ENCODE measurements around the gene ENDOG.
A peak's percentile ranks its signal among the peaks of the same experiment; 100 is the strongest.

ENDOG gene

DNA sequence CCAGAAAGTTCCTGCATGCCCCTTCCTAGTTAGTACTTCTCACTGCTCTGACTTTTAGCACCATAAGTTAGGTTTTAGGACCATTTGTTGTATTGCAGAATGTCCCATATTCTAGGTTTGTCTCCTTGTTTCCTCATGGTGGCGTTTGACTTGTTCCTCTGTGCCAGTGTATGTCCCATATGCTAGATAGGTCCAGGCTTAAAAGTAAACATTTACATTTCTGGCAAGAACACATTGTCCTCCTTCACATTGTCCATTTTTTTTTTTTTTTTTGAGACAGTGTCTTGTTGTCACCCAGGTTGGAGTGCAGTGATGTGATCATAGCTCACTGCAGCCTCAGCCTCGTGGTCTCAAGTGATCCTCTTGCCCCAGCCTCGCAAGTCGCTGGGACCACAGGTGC, 15.8 kb upstream of the ENDOG start:
- DNase-seq, result no peak

DNA sequence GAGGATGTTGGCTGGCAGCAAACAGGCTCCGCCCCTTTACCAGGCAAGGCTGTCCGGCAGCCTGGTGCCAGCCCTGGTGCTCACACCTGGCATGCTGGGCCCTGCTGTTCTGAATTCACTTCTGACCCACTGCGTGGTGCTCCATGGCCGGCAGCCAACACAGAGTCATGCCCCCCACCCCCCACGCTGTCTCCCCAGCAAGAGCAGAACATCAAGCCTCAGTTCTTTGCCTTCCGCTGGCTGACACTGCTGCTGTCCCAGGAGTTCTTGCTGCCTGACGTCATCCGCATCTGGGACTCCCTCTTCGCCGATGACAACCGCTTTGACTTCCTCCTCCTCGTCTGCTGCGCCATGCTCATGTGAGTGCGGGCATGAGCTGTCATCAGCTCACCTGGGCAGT, 12.6 kb upstream of the ENDOG start:
- DNase-seq, result no peak

DNA sequence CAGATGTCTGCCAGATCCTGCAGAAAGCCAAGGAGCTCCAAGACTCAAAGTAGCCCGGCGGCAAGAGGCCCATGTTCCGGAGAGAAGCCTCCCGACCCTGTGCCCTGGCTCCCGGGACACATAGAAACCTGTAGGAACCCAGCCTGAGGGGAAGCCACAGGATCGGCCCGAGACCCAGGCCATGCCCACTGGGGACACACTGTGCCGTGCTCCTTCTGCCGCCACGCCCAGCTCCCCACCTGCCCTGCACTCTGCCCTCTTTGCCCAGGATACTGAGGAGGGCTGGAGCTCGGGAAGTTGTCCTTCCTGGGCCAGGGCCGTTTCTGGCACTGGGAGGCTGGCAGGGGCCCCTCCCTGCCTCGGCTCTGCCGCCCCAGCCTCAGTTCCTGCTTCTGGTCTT, 10.5 kb upstream of the ENDOG start:
- DNase-seq, result no peak

DNA sequence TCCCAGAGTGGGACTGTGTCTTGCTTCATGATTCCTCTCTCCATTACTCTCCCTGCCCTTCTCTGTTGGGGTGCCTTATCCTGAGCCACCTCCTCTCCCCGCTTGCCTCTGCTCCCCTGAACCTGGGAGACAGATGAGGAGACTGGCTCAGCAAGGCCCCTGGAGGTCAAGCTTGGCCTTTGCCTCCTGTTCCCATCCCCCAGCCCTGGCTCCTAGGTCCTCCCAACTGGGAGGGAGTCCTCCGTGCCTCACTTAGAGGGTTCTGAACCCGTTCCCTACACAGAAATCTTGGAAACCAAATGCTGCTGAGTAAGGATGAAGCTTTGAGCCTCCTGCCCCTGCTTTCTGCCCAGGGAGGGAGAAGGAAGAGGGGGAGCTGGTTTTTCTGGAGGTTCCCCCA, 9.8 kb upstream of the ENDOG start:
- no peak for DNase-seq

DNA sequence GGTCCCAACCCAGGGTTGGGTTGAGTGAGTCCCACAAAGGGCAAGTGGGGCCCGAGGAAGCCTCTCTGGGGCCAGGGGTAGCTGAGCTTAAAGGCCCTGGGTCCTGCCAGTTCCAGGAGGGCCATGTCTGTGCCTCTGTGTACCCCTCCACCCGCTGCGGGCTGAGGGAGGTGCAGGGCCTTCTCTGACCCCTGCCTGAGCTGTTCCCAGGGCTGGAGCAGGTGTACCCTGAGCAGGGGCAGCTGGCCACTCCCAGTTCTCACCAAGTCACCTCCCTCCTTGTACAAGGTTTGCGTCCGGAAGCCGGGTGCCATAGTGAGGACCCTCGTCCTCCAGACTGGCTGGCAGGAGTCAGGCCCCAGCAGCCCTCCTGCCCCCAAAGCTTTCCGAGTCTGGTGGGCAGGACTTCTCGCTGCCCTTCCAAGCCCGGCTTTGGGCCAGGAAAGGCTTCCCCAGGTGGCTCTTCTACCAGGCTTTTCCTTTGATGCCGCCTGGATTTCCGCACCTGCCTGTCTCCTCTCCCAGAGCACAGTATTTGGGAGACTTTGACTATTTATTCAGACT, 9.2 kb upstream of the ENDOG start:
- no peak for DNase-seq

DNA sequence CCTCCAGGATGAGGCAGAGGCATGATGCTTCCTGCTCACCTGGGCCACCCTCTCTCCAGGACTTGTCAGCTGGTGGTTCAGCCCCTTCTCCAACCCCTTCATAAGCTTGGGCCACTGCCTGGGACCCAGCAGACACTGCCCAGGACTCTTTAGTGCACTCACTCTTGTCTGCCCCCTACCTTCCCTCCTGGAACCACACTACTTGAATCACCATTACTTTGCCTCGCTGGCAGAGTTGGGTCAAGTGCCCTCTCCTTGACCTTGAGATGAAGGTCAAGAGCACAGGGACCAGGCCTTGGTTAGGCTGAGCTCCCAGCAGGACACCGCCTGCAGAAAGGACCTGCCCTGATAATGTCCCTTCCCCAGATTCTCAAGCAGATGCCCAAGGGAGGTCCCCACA, 8.5 kb upstream of the ENDOG start:
- DNase-seq, result no peak

DNA sequence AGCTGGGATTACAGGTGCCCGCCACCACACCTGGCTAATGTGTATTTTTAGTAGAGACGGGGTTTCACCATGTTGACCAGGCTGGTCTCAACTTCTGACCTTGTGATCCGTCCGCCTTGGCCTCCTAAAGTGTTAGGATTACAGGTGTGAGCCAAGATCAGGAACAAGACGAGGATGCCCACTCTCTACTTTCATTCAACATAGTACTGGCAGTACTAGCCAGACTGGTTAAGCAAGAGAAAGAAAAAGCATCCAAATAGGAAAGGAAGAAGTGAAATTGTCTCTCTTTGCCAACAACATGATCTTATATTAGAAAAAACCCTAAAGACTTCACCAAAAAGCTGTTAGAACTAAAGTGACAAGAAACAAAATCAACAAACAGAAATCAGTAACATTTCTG, 7.4 kb upstream of the ENDOG start:
- DNase-seq, result no peak

DNA sequence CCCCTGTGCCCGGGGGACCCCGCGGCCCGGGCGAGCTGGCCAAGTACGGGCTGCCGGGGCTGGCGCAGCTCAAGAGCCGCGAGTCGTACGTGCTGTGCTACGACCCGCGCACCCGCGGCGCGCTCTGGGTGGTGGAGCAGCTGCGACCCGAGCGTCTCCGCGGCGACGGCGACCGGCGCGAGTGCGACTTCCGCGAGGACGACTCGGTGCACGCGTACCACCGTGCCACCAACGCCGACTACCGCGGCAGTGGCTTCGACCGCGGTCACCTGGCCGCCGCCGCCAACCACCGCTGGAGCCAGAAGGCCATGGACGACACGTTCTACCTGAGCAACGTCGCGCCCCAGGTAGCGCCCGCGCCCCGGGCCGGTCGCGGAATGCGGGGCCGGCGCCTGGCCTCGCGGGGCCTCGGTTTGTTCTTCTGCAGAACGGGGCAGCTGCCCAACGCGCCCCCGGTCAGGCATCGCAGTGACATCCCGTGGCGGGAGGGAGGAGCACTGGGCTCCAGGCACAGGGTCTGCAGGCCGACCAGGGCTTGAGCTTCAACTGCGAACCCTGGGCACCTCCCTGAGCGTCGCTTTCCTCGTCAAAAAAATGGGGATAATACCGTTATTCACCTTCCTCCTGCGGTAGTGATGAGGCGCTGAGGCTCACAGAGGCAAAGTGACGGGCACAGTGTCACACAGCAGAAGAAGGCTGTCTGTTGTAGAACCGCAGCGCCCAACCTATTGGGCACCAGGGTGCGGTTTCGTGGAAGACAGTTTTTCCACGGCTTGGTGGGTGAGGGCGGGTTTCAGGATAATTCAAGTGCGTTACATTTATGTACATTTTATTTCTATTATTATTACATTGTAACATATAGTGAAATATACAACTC, 777 bp downstream of the ENDOG start:
- DNase-seq, result peak; percentile 62

DNA sequence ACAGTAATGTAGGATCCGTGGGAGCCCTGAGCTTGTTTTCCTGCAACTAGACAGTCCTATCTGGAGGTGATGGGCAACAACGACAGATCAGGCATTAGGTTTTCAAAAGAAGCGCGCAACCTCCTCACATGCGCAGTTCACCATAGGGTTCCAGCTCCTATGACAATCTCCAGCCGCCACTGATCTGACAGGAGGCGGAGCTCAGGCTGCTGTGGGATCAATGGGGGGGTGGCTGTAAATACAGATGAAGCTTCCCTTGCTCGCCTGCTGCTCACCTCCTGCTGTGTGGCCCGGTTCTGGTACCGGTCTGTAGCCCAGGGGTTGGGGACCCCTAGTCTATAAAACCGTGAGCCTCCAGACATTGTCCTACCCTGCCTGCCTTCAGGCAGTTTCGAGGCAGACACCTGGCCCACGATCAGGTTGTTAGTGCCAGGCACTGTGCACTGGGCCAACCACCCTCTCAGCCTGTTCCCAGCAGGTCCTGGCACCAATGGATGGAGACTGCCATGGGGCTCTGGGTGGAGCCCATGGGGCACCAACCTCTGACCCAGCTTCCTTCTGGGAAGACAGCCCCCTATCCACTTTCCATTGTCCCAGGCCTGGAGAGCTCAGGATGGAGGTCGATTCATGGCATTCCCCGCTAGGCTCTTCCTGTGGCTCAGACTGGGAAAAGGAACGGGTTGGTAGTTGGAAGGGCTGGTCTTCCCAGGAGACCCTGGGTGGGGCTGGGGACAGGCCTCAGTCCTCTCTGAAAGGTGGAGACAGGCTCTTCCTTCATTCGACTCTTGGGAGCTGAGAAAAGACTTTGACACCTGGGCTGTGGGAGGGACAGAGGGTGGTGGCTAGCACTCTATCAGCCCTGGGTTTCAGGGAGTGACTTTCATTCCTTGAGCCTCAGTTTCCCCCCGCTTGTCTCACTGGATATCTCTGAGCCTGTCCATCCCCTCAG, 1.7 kb downstream of the ENDOG start:
- no peak for DNase-seq

DNA sequence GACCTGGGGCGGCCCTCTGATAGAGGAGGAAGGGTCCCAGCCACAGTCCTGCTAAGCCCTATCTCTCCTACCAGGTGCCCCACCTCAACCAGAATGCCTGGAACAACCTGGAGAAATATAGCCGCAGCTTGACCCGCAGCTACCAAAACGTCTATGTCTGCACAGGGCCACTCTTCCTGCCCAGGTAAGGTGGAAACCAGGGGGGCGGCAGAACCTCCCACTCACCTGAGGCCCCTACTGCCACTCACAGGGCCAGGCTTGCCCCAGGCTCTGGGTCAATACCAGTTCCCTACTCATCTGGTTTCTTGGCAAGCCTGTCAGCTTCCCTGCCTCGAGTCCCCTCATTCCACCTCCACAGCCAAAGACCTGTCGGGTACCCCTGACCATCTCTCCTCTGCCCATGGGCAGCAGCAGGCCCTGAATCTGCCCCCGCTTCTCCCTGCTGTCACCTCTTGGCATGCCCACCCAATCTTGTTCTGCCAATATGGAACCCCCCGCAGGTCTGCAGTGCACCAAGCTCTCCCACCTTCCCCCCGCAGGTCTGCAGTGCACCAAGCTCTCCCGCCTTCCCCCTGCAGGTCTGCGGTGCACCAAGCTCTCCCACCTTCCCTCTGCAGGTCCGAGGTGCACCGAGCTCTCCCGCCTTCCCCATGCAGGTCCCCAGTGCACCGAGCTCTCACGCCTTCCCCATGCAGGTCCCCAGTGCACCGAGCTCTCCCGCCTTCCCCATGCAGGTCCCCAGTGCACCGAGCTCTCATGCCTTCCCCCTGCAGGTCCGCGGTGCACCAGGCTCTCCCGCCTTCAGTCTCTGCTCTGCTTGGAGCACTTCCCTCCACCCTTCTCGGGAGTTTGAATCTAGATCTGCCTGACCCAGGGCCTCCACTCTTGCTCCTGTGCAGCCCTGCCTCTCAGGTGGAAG, 2.6 kb downstream of the ENDOG start:
- DNase-seq, result no peak

DNA sequence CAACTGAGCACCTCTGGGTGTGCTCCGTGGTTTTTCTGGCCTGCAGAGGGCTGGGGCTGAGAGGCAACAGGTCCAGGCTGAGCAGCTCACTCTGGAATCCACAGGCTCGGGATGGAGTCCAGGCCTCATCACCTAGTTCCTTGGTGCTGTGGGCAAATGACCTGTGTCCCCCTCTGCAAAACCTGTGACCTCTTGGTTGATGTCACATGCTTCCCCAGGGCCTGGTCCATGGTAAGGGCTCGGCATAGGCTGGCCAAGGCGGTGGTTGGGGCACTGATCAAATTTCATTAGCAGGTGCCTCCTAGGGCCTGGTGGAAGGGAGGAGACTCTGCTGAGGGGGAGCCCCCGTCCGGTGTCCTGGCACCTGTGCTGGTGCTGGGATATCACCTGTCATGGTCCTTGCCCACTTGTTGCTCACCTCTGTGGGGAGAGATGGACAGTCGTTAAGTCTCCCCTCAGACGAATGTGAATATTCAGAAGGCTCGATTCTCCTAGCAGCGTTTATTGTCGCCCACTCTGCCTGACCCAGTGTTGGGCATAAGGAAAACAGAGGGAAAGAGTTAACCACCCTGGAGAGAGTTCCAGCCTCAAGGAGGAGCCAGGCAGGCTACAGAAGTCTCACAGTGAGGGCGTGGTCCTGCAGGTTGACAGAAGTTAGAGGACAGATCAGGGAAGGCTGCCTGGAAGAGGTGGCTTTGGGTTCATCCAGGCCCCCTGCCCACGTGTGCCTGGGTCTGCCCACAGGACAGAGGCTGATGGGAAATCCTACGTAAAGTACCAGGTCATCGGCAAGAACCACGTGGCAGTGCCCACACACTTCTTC, 3.5 kb downstream of the ENDOG start:
- DNase-seq, result no peak

DNA sequence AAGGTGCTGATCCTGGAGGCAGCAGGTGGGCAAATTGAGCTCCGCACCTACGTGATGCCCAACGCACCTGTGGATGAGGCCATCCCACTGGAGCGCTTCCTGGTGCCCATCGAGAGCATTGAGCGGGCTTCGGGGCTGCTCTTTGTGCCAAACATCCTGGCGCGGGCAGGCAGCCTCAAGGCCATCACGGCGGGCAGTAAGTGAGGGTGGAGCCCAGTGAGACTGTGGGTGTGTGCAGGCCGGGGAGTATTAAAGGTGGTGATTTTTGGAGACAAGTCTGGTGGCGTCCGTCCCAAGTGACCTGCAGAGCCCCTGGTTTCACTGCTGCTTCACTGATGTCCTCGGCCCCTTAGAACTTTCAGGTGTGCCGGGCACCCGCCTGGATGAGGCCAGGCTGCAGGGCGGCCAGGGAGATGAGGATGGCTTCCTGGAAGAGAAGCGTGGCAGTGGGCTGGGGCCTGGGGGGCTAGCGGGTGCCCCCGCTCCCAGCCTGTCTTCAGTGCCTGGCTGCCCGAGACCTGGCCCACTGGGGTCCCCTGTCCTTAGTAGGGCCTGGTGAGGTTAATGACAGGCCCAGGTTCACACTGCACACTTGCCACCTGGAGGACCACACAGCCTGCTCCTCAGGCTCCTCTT, 4.2 kb downstream of the ENDOG start:
- no peak for DNase-seq

DNA sequence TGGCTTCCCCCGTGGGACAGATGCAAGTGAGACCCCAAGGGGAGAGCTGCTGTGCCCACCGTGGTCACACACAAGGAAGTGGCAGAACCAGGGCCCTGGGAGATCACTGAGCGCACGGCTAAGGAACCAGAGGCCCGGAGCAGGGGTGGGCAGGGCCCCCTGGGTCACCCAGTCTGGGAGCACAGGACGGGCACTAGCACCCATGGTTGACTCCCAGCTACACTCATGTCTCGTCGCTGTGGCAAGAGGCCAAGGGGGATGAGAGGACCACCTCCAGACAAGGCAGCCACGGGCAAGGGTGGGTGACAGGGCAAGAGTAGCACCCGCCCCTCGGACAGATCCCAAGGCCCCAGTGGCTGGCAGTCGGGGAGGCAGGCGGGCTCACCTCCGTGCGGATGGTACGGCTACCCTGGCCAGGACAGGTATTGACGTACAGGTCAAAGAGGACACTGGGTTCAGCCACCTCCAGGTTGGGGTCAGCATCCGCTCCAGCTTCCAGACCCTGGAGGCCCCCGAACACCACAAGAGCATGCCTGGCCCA, 5.1 kb downstream of the ENDOG start:
- DNase-seq, result no peak

DNA sequence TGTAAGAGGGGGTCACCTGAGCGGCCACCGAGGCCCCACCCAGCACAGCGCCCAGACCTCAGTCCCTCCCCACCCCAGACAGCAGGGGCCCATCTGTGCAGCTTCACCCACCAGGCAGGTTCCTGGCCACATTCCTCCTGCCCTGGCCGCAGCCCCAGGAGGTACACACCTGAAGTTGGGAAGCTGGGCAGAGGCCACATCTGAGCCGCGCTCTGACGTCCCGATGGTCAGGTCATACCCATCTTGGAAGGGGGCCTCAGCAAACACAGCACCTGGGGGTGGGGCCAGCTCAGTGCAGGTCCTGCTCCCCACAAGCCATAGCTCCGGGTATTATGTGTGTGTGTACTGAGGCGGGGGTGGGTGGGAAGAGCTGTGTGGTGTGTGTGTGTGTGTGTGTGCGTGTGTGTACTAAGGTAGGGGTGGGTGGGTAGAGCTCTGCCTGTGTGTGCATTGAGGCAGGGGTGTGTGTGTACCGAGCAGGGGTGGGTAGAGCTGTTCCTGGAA, 5.7 kb downstream of the ENDOG start:
- DNase-seq, result no peak

DNA sequence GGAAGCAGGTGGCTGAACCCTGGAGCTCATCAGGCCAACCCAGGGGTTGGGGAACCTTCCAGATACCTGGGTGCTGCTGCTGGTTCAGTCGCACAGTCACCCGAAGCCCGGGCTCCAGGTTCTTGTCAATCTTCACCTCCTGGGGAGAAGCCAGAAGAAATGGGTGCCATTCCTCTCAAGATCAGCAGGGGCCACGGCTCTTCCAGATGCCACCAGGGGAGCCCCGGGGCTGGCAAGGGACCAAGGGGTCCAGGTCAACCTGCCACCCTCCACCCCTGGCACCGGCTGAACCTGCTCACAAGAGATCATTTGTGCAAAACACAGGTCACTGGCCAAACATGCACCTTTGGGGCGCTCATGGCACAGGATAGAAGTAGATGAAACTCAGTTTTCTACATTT, 6.6 kb downstream of the ENDOG start:
- DNase-seq, result no peak

DNA sequence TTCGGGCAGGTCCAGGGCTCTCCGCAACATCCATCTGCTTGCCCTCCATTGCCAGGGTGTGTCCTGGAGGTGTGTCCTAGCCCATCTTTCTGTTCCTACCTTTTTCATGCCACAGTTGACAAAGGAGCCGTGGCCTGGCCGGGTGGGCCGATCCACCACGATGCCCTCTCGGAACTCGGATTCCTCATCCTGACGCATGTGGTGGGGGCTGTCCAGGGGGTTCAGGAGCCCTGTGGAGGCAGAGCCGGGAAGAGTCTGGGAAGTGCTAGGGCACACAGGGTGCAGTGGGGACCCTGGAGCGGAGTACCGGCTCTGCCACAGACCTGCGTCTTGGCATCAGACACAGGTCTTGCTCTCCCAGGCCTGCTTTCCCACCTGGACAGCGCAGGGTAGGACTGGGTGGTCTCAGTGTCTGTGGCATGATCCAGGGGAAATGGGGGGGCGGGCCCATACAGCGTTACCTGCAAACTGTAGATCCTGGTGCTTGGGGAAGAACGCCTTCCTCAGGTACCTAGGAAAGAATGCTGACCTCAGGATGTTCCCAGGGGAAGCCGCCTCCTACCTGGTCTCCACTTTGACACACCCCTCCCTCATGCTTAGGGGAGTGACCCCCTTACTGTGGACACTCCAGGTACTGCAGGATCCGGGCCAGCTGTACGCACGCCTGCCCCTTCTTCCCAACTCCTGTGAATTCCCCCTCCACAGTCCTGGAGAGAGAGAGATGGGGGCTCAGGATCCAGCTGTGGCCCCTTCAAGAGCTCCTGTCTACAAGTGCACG, 7.8 kb downstream of the ENDOG start:
- DNase-seq, result no peak

DNA sequence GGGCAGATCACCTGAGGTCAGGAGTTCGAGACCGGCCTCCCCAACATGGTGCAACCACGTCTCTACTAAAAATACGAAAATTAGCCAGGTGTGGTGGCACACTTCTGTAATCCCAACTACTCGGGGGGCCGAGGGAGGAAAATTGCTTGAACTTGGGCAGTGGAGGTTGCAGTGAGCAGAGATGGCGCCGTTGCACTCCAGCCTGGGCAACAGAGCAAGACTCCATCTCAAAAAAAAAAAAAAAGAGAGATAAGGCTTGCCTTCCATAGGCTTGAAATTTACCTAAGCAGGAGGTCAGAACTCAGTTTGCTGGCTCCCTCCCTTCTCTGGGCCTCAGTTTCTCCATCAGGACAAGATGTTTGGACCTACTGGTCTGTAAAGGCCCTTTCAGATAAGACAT, 10.0 kb downstream of the ENDOG start:
- no peak for DNase-seq

DNA sequence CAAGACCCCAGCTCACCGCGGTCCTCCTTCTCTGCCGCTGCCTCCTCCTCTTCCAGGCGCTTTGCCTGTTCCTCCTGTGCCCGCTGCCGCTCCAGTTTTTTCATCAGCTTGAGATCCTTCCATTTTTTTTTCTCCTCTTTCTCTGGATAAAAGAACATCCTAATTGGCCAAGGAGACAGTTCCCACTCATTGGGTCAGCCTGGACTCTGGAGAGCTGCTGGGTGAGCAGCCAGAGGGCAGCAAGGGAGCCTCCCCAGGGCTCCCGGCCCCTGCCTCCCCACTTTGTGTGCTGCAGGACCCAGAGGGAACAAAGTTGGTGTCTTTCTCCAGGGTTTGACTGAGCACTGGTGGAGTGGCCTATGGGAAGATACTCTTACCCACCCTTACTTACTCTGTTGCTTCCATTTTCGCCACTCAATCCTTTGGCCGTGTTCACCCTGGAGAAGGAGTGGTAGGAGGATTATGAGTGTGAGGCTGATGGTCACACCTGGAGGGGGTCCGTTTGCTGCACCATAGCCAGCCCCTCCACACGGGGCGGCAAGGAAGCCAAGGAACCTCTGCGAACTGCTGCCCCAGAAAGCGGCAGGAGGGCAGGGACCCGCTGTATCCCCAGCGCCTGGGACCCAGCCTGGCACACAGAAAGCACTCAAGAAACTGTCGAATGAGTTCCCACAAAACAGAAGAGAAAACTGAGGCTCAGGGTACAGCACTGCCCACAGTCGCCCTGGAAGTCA, 10.6 kb downstream of the ENDOG start:
- no peak for DNase-seq
